ENCODE results near the gene C2.

DNA sequence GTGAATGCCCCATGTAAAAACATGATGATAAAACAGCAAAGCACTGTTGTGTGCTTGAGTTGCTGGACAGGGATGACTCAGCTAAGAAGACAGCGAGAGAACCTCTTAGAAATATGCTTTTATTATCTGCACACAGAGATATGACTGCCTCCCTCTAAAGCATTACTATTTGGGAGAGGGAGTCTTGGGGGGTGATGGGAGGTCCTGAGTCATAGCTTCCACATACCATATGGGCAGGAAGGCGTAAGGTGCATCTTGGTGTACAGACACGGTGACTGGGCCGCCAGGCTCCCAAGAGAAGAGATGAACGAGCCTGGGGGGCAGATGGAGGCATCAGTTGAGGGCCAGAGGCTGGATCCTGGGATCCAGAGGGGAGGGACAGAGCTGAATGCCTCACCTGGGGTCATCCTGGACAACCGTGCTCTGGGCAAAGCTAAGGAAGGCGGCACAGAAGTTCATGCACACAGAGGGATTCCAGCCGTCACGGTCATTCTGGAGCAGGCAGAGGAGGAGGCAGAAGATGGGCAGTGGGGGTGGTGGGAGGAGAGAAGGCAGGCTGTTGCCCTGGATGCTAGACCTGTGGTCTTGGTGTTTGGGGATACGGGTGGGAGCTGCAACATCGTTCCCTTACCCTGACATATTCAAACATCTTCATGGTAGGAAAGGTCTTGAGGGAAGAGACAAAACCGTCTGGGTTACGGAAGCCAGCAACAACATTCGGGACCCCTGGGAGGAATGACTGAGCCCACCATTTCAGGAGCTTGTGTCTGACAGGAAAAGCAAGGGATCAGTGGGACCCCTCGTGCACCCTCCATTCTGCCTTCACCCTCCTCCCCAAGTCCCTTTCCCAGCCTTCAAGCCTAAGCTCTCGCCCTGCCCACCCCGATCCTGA is 42.4 kb downstream of the C2 start:
- TF ChIP-seq CTCF (IDR thresholded peaks at IDR 0.05) (no peak), POLR2A (IDR thresholded peaks at IDR 0.05) (no peak)
